Measurements from ENCODE around the gene PLA1A.
A peak's percentile ranks its signal among the peaks of the same experiment; 100 is the strongest.

DNA sequence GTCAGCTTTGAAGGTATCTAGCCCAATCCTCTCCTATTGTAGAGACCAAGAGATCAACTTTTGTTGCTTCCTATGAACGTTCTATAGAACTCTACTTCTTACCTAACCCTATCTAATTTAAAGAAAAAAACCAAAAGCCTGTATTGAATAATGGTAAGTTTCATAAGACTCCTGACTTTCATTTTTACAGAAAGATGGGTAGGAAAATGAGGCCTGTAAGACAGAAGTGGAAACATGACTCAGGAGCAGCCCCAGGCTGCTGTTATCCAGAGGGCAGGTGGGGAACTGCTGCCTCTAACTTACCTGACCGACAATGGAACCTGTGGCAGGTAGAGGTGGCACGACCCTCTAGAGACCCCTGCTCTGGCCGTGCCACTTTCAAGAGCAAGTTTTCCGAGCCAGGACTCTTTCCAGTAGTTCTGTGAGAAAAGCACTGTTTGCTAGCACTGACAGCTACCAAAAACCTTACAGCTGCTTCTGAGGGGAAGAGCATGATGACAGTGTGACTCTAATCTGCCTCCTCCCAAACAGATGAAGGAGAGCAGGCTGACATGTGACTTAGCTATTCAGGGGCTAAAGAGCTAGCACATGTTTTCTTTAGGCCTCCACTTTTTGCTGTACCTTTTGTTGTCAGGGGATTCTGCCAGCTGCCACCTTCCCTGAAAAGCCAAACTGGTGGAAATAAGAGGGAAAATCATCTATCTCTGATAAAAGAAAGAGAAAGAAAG lies 45.2 kb downstream of the PLA1A start:
- TF ChIP-seq SMC3 (IDR thresholded peaks at IDR 0.05; ENCODE audit: low read depth, low read length): no peak
- TF ChIP-seq RCOR1 (IDR thresholded peaks at IDR 0.05; ENCODE audit: insufficient replicate concordance, low read length): no peak
- no peak for TF ChIP-seq POLR2A (IDR thresholded peaks at IDR 0.05; ENCODE audit: low read depth, low read length)
- TF ChIP-seq, protein P1, sequence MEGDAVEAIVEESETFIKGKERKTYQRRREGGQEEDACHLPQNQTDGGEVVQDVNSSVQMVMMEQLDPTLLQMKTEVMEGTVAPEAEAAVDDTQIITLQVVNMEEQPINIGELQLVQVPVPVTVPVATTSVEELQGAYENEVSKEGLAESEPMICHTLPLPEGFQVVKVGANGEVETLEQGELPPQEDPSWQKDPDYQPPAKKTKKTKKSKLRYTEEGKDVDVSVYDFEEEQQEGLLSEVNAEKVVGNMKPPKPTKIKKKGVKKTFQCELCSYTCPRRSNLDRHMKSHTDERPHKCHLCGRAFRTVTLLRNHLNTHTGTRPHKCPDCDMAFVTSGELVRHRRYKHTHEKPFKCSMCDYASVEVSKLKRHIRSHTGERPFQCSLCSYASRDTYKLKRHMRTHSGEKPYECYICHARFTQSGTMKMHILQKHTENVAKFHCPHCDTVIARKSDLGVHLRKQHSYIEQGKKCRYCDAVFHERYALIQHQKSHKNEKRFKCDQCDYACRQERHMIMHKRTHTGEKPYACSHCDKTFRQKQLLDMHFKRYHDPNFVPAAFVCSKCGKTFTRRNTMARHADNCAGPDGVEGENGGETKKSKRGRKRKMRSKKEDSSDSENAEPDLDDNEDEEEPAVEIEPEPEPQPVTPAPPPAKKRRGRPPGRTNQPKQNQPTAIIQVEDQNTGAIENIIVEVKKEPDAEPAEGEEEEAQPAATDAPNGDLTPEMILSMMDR (conservative IDR thresholded peaks at IDR 0.05; ENCODE audit: low read depth, low read length): no peak
- TF ChIP-seq BHLHE40 (IDR thresholded peaks at IDR 0.05; ENCODE audit: low read depth, low read length): no peak
- TF ChIP-seq, protein P2, sequence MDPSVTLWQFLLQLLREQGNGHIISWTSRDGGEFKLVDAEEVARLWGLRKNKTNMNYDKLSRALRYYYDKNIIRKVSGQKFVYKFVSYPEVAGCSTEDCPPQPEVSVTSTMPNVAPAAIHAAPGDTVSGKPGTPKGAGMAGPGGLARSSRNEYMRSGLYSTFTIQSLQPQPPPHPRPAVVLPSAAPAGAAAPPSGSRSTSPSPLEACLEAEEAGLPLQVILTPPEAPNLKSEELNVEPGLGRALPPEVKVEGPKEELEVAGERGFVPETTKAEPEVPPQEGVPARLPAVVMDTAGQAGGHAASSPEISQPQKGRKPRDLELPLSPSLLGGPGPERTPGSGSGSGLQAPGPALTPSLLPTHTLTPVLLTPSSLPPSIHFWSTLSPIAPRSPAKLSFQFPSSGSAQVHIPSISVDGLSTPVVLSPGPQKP (IDR thresholded peaks at IDR 0.05; ENCODE audit: borderline replicate concordance, low read depth, low read length): no peak
- TF ChIP-seq CHD1 (IDR thresholded peaks at IDR 0.05; ENCODE audit: low read depth, low read length): no peak
- no peak for TF ChIP-seq RFX5 (IDR thresholded peaks at IDR 0.05; ENCODE audit: low read depth, low read length)
- TF ChIP-seq MXI1 (IDR thresholded peaks at IDR 0.05; ENCODE audit: borderline replicate concordance, low read depth, low read length): 0 out of 2 replicates have a peak, but pooled peaks have one; percentile 24
- TF ChIP-seq RAD21 (IDR thresholded peaks at IDR 0.05; ENCODE audit: low read length): no peak
- TF ChIP-seq, protein P3, sequence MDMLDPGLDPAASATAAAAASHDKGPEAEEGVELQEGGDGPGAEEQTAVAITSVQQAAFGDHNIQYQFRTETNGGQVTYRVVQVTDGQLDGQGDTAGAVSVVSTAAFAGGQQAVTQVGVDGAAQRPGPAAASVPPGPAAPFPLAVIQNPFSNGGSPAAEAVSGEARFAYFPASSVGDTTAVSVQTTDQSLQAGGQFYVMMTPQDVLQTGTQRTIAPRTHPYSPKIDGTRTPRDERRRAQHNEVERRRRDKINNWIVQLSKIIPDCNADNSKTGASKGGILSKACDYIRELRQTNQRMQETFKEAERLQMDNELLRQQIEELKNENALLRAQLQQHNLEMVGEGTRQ (IDR thresholded peaks at IDR 0.05; ENCODE audit: low read depth, low read length): no peak
- no peak for TF ChIP-seq FOS (IDR thresholded peaks at IDR 0.05; ENCODE audit: low read depth, low read length)
- TF ChIP-seq MAFK (IDR thresholded peaks at IDR 0.05; ENCODE audit: low read depth, low read length): no peak

All from IMR-90 (cell line).